Measurements from ENCODE around the gene TPPP3. TPM values are rescaled to one million over a fixed set of nuclear protein-coding genes. Genes with fewer than 3 reads are reported as not detected.

Gene TPPP3
- total RNA-seq, 1 experiment from 2014 or later: not detected

DNA sequence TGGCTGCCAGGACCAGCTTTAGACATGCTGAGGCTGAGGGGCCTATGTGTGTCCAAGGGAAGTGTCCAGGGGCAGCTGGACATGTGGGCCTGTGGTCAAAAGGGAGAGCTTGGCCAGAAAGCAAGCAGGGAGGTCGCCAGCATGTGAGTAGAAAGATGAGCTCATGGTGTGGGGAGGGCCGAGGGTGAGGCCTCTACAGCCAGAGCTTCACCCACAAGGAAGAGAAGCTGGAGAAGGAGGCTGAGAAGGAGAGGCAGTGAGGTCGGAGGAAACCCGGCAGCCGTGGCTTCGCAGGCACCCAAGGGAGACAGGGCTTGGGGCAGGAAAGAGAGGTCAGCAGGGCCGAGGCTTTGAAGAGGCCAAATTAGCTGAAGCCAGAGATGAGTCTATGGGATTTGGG is 33.7 kb upstream of the TPPP3 start:
- H3K36me3 Mint-ChIP-seq (ENCODE audit: insufficient read depth, unreplicated experiment): no peaks in the 10 kb centered on the region
- peaks cover 12% of the 10 kb centered on the region for H3K27me3 Mint-ChIP-seq (ENCODE audit: insufficient read depth, unreplicated experiment)
- H3K4me3 Mint-ChIP-seq (ENCODE audit: unreplicated experiment): no peak overlapping the region
- peaks cover 14% of the 10 kb centered on the region for H3K4me1 Mint-ChIP-seq (ENCODE audit: insufficient read depth, unreplicated experiment)
- TF ChIP-seq, protein P1, sequence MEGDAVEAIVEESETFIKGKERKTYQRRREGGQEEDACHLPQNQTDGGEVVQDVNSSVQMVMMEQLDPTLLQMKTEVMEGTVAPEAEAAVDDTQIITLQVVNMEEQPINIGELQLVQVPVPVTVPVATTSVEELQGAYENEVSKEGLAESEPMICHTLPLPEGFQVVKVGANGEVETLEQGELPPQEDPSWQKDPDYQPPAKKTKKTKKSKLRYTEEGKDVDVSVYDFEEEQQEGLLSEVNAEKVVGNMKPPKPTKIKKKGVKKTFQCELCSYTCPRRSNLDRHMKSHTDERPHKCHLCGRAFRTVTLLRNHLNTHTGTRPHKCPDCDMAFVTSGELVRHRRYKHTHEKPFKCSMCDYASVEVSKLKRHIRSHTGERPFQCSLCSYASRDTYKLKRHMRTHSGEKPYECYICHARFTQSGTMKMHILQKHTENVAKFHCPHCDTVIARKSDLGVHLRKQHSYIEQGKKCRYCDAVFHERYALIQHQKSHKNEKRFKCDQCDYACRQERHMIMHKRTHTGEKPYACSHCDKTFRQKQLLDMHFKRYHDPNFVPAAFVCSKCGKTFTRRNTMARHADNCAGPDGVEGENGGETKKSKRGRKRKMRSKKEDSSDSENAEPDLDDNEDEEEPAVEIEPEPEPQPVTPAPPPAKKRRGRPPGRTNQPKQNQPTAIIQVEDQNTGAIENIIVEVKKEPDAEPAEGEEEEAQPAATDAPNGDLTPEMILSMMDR (IDR thresholded peaks at IDR 0.05; ENCODE audit: unreplicated experiment): no peak
- ChIA-PET POLR2A (interaction anchor here (0.7 to 1.7 kb wide), 2 partner anchors 54 to 219 kb away, joined by 3 to 5 read pairs; partner anchors contain the start of gene ATP6V0D1), CTCF (interaction anchor here (0.5 to 4.8 kb wide), 20 partner anchors 9 to 818 kb away, joined by 3 to 53 read pairs (median 5); partner anchors contain the start of genes TPPP3 and ZDHHC1)
- no peak for DNase-seq (ENCODE audit: unreplicated experiment)
- no TSS peak for BruUV-seq (replicated peaks)
- H3K27ac Mint-ChIP-seq (ENCODE audit: low read depth, unreplicated experiment): no peak overlapping the region
- intact Hi-C loops (cut with micrococcal nuclease): no loop called here
- H3K9me3 Mint-ChIP-seq (ENCODE audit: unreplicated experiment): no peaks in the 10 kb centered on the region

DNA sequence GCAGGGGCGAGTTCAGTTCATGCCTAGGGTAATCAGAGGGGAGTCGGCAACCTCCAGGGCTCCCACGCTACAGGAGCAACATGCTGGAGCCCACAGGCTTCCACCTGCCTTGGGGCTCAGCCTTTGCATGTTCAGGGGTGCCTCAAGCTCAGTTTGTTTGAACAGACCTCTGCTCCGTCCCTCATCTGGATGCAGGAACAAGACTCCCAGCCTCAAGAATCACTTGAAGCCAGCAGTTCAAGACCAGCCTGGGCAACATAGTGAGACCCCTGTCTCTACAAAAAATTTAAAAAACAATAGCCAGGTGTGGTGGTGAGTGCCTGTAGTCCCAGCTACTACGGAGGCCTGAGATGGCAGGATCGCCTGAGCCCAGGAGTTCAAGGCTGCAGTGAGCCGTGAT is 32.7 kb upstream of the TPPP3 start:
- ChIA-PET POLR2A (interaction anchor here (1.0 to 1.7 kb wide), 2 partner anchors 9 to 55 kb away, joined by 3 to 5 read pairs; partner anchors contain the start of genes ATP6V0D1 and ZDHHC1), CTCF (interaction anchor here (0.6 to 4.8 kb wide), 9 partner anchors 9 to 325 kb away, joined by 3 to 53 read pairs (median 5); partner anchors contain the start of genes ATP6V0D1 and ZDHHC1)
- Mint-ChIP-seq H3K36me3 (ENCODE audit: insufficient read depth, unreplicated experiment) (no peaks in the 10 kb centered on the region), H3K4me3 (ENCODE audit: unreplicated experiment) (no peak overlapping the region), H3K27ac (ENCODE audit: low read depth, unreplicated experiment) (no peak overlapping the region), H3K27me3 (ENCODE audit: insufficient read depth, unreplicated experiment) (peaks cover 12% of the 10 kb centered on the region), H3K9me3 (ENCODE audit: unreplicated experiment) (no peaks in the 10 kb centered on the region), H3K4me1 (ENCODE audit: insufficient read depth, unreplicated experiment) (peaks cover 14% of the 10 kb centered on the region)
- intact Hi-C loops (cut with micrococcal nuclease): no loop called here
- BruUV-seq (replicated peaks): no TSS peak
- no peak for DNase-seq (ENCODE audit: unreplicated experiment)
- TF ChIP-seq, protein P1 (IDR thresholded peaks at IDR 0.05; ENCODE audit: unreplicated experiment): no peak

DNA sequence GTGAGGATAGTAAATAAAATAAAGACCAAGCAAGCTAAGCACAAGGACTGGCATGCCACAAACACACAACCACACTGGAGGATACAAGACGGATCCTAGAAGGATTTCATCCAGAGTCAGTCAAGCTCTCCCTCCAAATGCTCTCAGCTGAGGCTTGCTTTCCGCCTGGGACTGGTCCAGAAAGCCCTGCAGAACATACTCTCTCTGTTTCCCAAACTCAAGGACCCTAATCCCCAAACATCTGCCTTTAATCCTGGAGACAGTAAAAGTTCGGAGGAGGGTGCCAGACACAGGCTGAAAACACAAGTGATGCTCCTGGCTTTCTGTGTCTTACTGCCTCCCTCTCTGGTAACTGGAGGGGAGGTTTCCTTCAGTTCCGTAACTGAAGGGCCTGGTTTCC is 32.3 kb upstream of the TPPP3 start:
- no peak for DNase-seq (ENCODE audit: unreplicated experiment)
- TF ChIP-seq, protein P1 (IDR thresholded peaks at IDR 0.05; ENCODE audit: unreplicated experiment): no peak
- Mint-ChIP-seq H3K27me3 (ENCODE audit: insufficient read depth, unreplicated experiment) (peaks cover 12% of the 10 kb centered on the region), H3K9me3 (ENCODE audit: unreplicated experiment) (no peaks in the 10 kb centered on the region), H3K36me3 (ENCODE audit: insufficient read depth, unreplicated experiment) (no peaks in the 10 kb centered on the region), H3K4me1 (ENCODE audit: insufficient read depth, unreplicated experiment) (peaks cover 14% of the 10 kb centered on the region), H3K4me3 (ENCODE audit: unreplicated experiment) (no peak overlapping the region), H3K27ac (ENCODE audit: low read depth, unreplicated experiment) (no peak overlapping the region)
- BruUV-seq (replicated peaks): no TSS peak
- ChIA-PET CTCF (interaction anchor here (0.6 to 4.8 kb wide), 6 partner anchors 9 to 324 kb away, joined by 3 to 29 read pairs (median 4); partner anchors contain the start of genes ATP6V0D1 and ZDHHC1), POLR2A (interaction anchor here (1.0 to 1.7 kb wide), 2 partner anchors 9 to 56 kb away, joined by 3 to 5 read pairs; partner anchors contain the start of genes ATP6V0D1 and ZDHHC1)
- intact Hi-C loops (cut with micrococcal nuclease): no loop called here

DNA sequence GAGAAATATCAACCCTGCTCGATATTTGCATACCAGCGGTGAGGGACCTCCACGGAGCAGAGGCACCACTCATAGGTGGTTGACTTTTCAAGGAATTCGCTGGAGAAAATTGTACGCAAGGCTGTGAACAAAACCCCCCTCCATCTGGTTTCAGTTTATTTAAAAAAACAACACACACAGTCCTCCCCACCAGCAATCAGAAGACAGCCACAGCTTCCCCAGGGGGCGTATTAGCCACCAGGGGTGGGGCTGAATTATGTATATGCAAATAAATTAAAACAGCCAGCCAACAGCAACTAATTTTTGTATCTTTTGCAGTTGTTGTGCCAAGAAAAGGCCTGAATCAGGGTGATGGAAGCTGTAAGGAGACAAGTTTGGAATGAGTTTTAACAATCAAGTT is 31.8 kb upstream of the TPPP3 start:
- ChIA-PET CTCF (interaction anchor here (0.7 to 4.8 kb wide), 8 partner anchors 8 to 178 kb away, joined by 3 to 29 read pairs (median 3); partner anchors contain the start of genes ATP6V0D1, FHOD1 and ZDHHC1), POLR2A (interaction anchor here (1.7 kb wide), 1 partner anchor 56 kb away, joined by 5 read pairs; the partner anchor contains the start of gene ATP6V0D1)
- TF ChIP-seq, protein P1 (IDR thresholded peaks at IDR 0.05; ENCODE audit: unreplicated experiment): no peak
- Mint-ChIP-seq H3K27ac (ENCODE audit: low read depth, unreplicated experiment) (no peak overlapping the region), H3K36me3 (ENCODE audit: insufficient read depth, unreplicated experiment) (no peaks in the 10 kb centered on the region), H3K4me1 (ENCODE audit: insufficient read depth, unreplicated experiment) (peaks cover 11% of the 10 kb centered on the region), H3K27me3 (ENCODE audit: insufficient read depth, unreplicated experiment) (peaks cover 13% of the 10 kb centered on the region), H3K9me3 (ENCODE audit: unreplicated experiment) (no peaks in the 10 kb centered on the region), H3K4me3 (ENCODE audit: unreplicated experiment) (no peak overlapping the region)
- no peak for DNase-seq (ENCODE audit: unreplicated experiment)
- intact Hi-C loops (cut with micrococcal nuclease): no loop called here
- BruUV-seq (replicated peaks): no TSS peak

All from MCF 10A (cell line).